SIG-M5 (cell line): ENCODE data around the gene NACC2.

Source experiments
- DNase-seq: peaks from one replicate; lab custom pipeline; 2025; lab: John Stamatoyannopoulos, UW

Gene NACC2

GRCh38 chr9:136128436-136128835, 33.3 kb upstream of the NACC2 start:
- DNase-seq, result no peak

GRCh38 chr9:136127313-136127712, 32.2 kb upstream of the NACC2 start:
- DNase-seq, result no peak

DNA sequence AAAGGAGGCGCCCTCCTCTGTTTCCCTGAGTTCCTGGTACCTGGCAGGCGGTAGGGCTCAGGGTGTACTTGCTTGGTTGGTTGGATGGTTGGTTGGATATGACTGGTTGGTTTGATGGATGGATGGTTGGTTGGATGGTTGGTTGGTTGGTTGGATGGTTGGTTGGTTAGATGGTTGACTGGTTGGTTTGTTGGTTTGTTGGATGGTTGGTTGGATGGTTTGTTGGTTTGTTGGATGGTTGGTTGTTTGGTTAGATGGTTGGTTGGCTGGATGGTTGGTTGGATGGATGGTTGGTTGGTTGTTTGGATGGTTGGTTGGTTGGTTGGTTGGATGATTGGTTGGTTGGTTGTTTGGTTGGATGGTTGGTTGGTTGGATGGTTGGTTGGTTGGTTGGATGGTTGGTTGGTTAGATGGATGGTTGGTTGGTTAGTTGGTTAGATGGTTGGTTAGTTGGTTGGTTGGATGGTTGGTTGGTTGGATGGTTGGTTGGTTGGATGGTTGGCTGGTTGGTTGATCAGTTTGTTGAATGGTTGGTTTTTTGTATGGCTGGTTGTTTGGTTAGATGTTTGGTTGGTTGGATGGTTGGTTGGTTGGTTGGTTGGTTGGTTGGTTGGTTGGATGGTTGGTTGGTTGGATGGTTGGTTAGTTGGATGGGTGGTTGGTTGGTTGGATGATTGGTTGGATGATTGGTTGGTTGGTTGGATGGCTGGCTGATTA, 30.0 kb upstream of the NACC2 start:
- DNase-seq, result no peak

DNA sequence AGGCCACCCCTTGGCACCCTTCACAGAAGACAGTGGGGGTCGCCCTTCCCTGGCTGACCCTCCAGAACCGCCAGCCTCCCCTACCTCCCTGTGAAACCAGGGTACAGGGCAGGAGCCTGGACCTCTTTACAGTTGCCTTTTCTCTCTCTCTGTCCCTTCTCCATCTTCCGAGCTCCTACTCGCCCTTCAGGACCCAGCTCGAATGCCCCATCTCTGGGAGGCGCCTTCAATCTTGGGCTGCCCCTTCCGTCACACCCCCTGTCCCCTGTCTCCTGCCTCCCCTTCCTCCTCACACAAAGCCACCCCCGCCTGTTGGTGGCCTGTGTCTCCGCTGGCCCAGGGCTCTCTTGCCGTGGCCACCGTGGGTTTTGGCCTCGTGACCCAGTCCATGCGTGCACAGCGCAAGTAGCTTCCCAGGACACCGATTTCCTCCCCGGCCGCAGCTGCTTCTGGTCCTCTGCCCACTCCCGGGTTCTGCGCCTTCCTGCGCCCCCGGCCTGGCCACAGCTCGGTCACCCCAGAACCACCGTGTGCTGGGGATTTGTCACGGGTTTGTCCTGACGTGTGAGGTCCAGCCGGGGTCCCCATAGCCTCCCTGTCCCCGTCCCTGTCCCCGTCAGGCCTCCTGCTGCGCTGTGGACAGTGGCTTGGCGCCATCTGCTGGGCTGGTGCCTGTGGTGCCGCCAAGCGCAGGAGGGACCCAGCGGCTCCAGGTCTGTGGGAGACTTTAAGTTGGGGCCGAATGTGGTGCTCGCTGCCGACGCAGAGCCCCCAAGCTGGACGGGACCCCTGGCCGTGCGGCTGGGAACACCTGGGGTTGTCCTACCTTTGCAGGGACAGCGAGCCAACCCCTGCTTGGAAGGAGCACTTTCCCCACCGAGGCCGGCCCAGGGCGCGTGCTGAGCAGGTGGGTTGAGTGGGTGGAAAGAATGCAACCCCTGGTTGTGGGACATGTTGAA, 27.6 kb upstream of the NACC2 start:
- no peak for DNase-seq

GRCh38 chr9:136121801-136122200, 26.7 kb upstream of the NACC2 start:
- no peak for DNase-seq

- DNase-seq, result no peak
Measured at GRCh38 chr9:136120438-136120844, 25.4 kb upstream of the NACC2 start.

- no peak for DNase-seq
Measured at GRCh38 chr9:136119883-136120393, 24.8 kb upstream of the NACC2 start.

- no peak for DNase-seq
Measured at GRCh38 chr9:136119061-136119882, 24.2 kb upstream of the NACC2 start.

DNA sequence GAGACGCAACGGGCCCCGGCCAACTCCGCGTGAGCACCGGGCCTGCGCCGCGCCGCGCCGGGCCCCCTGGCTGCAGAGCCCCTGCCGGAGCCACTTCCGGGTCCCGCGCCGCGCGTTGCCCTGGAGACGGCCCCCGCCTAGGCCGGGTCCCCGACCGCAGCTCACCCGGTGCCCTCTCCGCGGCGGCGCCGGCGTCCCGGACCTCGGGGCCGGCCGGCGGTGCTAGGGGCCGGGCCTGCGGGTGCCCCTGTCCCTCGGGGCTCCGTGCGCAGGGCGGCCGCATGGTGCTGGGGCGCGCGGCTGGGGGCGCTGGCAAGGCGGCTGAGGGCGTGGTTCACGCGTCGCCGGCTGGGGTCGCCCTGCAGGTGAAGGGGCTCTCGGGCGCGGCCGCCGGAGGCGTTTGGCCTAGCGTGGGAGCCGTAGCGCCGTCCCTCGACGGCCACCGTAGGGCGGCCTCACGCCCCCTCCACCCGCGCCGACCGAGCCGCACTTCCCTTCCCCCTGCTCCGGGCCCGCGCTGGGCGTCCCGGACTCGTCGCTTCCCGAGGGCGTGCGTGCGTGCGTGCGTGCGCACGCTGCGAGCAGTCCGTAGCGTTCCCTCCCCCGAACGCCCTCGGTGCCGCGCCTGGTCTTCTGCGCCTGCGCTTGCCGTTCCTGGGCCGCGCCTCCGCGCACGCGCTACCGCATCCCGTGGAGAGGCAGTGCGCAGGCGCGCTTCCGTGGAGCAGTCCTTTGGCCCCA, 23.4 kb upstream of the NACC2 start, which contains the start of gene TMEM250:
Gene TMEM250, minus strand, starts transcription at position 556 of the 741 bp plus-strand sequence. CDS start 1,975 bp downstream, outside the sequence.
- peak; percentile 68 for DNase-seq

- no peak for DNase-seq
Measured at GRCh38 chr9:136117916-136118319, 22.8 kb upstream of the NACC2 start.

DNA sequence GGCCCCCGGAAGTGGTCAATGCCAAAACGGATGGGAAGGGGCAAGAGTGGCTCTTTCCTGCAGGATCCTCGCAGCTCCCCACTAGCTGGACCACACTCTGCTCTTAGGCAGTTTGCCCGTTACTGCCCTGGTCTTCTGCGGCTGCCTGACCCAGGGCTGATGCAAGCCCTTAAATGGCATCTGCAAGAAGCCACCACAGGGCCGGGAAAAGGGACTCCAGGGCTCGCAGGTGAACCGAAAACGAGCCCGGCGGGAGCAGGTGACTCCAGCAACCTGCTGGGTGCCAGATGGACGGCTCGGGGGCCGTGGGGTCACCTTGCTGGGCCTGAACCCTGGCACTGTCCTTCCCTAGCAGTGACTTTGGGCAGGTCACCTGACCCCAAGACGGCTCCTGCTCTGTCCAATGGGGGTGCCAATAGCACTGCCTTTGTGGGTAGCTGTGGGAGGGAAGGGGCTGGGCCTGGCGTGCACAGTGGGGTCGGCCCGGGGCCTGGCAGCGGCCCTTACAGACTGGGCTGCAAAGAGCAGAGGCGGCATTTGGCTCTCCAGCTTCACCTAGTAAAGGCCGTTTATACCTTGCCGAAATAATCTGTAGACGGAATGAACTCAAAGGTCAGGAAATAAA, 22.3 kb upstream of the NACC2 start:
- DNase-seq, result no peak

DNA sequence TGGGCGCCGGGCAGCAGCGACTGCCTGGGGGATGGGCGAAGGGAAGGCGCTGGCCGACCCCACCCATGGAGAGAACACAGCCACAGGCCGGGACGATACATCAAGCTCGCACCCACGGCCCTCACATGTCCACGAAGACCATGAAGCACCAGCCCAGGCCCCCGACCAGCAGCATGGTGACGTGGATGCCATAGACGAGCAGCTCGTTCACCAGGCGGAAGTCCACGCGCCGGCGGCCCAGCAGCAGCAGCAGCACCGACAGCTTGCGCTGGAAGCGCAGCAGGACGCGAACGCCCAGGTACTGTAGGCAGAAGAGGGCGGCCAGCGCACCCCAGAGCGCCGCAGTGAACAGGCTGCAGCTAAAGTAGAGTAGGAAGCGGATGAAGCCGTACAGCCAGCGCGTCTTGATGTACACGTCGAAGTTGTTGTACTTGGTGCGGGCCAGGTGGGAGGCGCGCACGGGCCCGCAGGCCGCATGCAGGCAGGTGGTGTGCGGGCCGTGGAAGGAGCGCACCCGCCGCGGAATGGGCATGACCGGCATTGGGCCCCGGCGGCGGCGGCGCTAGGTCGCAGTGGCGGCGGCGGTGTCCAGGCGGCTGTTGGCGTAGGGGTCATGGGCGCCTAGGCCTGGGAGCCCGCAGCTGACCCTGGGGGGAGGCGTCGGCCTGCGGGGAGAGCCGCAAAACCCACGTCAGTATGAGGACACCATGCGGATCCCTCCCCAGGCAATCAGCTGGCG, 21.4 kb upstream of the NACC2 start:
- no peak for DNase-seq

GRCh38 chr9:136115641-136116359, 20.7 kb upstream of the NACC2 start:
- no peak for DNase-seq

- no peak for DNase-seq
Measured at GRCh38 chr9:136115206-136115605, 20.1 kb upstream of the NACC2 start.

DNA sequence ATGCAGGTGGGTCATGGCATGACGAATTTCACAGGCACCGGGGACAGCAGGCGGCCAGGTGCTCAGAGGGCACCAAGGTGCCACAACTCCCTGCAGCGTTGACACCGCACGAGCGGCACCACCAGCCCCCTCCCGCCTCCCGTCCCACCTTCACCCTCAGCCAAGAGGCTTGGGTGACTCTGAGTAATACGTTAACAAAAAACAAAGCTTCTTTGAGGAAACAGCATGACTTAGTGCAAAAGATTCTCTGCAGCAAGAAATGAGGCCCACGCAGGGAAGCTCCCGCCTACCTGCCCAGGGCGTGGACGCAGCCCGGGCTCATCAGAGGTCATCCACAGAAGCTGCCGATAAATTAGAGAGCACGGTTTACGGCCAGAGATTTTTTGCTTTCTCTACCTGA, 19.5 kb upstream of the NACC2 start:
- DNase-seq, result no peak

GRCh38 chr9:136112541-136112940, 17.5 kb upstream of the NACC2 start:
- DNase-seq, result no peak

GRCh38 chr9:136111910-136112309, 16.8 kb upstream of the NACC2 start:
- DNase-seq, result no peak

- no peak for DNase-seq
Measured at GRCh38 chr9:136111190-136111589, 16.1 kb upstream of the NACC2 start.
